K562 (cell line): ENCODE data around the gene EXTL1. TPM values are rescaled to one million over a fixed set of nuclear protein-coding genes. Genes with fewer than 3 reads are reported as not detected.
A peak's percentile ranks its signal among the peaks of the same experiment; 100 is the strongest.

ENCODE experiments used
- ARID3B ChIP-seq: fragments of 250-450 bp; sonication (Bioruptor Pico); IDR thresholded peaks from 2 replicates; pipeline ENCODE4 v1.4.0; 2020; ENCODE audit warnings: borderline replicate concordance
- BACH1 ChIP-seq: fragments of 200-800 bp; sonication (Bioruptor generic); IDR thresholded peaks from 2 replicates; pipeline ENCODE4 v1.6.1; 2016; ENCODE audit warnings: missing genetic modification characterization, missing compliant biosample characterization
- HMG20B ChIP-seq: fragments of 250-450 bp; sonication (Bioruptor Pico); IDR thresholded peaks from 2 replicates; pipeline ENCODE4 v1.5.0; 2021; ENCODE audit warnings: mild to moderate bottlenecking
- HNRNPK ChIP-seq: fragments of 200-400 bp; formaldehyde crosslinking; IDR thresholded peaks from one replicate; pipeline ENCODE4 v1.6.1; 2018; ENCODE audit warnings: mild to moderate bottlenecking, low read depth, low read length; ENCODE audit not compliant: poor library complexity, severe bottlenecking
- JUND ChIP-seq, 2 experiments: IDR thresholded peaks; 2 replicates in 1 of 2; 3 replicates in 1 of 2; pipeline ENCODE4 v1.6.1; 2011; ENCODE audit warnings: borderline replicate concordance in 2 of 2, low read depth in 2 of 2, low read length in 2 of 2, improper control_type of control experiment in 1 of 2, missing biosample characterization in 1 of 2, missing genetic modification characterization in 1 of 2, missing genetic modification reagents in 1 of 2
- MAFF ChIP-seq: IDR thresholded peaks from 2 replicates; pipeline ENCODE4 v1.6.1; 2012; ENCODE audit warnings: low read length, improper control_type of control experiment
- NRF1 ChIP-seq, 2 experiments: fragments of 450-650 bp; IDR thresholded peaks in 1 of 2; conservative IDR thresholded peaks in 1 of 2; 2 replicates each; pipeline ENCODE4 v1.6.1; 2014; ENCODE audit warnings: mild to moderate bottlenecking in 2 of 2
- PTTG1 ChIP-seq: fragments of 450-650 bp; IDR thresholded peaks from 2 replicates; pipeline ENCODE4 v1.6.1; 2016; ENCODE audit warnings: low read depth, mild to moderate bottlenecking, missing genetic modification characterization, missing compliant biosample characterization
- TEAD2 ChIP-seq: fragments of 450-650 bp; IDR thresholded peaks from 2 replicates; pipeline ENCODE4 v1.6.1; 2016; ENCODE audit warnings: missing genetic modification characterization, control low read depth, missing compliant biosample characterization
- THRAP3 ChIP-seq: fragments of 450-650 bp; IDR thresholded peaks from 2 replicates; pipeline ENCODE4 v1.6.1; 2016; ENCODE audit warnings: mild to moderate bottlenecking, inconsistent platforms, borderline replicate concordance
- ZNF146 ChIP-seq: IDR thresholded peaks from one replicate; pipeline ENCODE4 v1.6.1; 2018; ENCODE audit warnings: missing compliant biosample characterization; ENCODE audit not compliant: unreplicated experiment
- ZNF175 ChIP-seq: fragments of 200-800 bp; sonication (Bioruptor generic); IDR thresholded peaks from 2 replicates; pipeline ENCODE4 v1.6.1; 2016; ENCODE audit warnings: low read depth, mild to moderate bottlenecking, missing genetic modification characterization, missing compliant biosample characterization
- ZNF583 ChIP-seq: fragments of 250-450 bp; sonication (Bioruptor Pico); IDR thresholded peaks from 2 replicates; pipeline ENCODE4 v1.4.0; 2020
- ZNF76 ChIP-seq: fragments of 250-450 bp; sonication (Bioruptor Pico); IDR thresholded peaks from 2 replicates; pipeline ENCODE4 v1.4.0; 2020; ENCODE audit warnings: mild to moderate bottlenecking, moderate library complexity, borderline replicate concordance
- polyA plus RNA-seq, 8 experiments: library from polyadenylated mRNA; depleted of rRNA in 4 of 8; stranded (reverse) in 5 of 8; unstranded in 3 of 8; fragments of >200 nt; fragmentation: Nextera tagmentation in 2 of 8; fragmentation: Illumina TruSeq in 1 of 8; extraction: Ambion mirVana in 2 of 8; extraction: Trizol in 1 of 8; gene quantifications; 2 replicates each; pipeline versions ENCODE4 v1.2.1 to v1.2.3, GENCODE V29; 2011 to 2014; ENCODE audit warnings: inconsistent platforms in 1 of 8, missing spikeins in 1 of 8
- total RNA-seq, 7 experiments: library from RNA; depleted of rRNA in 6 of 7; stranded (reverse); fragments of >200 nt in 6 of 7; fragmentation: Illumina TruSeq in 2 of 7; extraction: Trizol in 2 of 7; gene quantifications; 2 replicates each; pipeline versions ENCODE4 v1.2.1 to v1.2.3, GENCODE V29; 2011 to 2021; ENCODE audit warnings: low replicate concordance in 1 of 7
- TF ChIP-seq, protein P1 (sequence below): fragments of 250-450 bp; sonication (Bioruptor Pico); IDR thresholded peaks from 2 replicates; pipeline ENCODE4 v1.4.0; 2020; ENCODE audit warnings: mild to moderate bottlenecking
- TF ChIP-seq, protein P2 (sequence below), 2 experiments: fragments of 450-650 bp in 1 of 2; IDR thresholded peaks; 2 replicates each; pipeline ENCODE4 v1.6.1; 2011 to 2017; ENCODE audit warnings: low read depth in 2 of 2, antibody characterized with exemption in 1 of 2, borderline replicate concordance in 1 of 2, low read length in 1 of 2, mild to moderate bottlenecking in 1 of 2, mixed read lengths in 1 of 2; ENCODE audit not compliant: control insufficient read depth in 1 of 2
- TF ChIP-seq, protein P3 (sequence below): IDR thresholded peaks from 2 replicates; pipeline ENCODE4 v1.6.1; 2011; ENCODE audit not compliant: insufficient read length; ENCODE audit errors: extremely low read depth

Gene EXTL1
- total and polyA plus RNA-seq, 9 of the 15 experiments (the other 6 are each of a cell fraction or from before 2014, with no cell fraction given): 0.04 to 0.23 (median 0.08) TPM; not detected in 3

DNA sequence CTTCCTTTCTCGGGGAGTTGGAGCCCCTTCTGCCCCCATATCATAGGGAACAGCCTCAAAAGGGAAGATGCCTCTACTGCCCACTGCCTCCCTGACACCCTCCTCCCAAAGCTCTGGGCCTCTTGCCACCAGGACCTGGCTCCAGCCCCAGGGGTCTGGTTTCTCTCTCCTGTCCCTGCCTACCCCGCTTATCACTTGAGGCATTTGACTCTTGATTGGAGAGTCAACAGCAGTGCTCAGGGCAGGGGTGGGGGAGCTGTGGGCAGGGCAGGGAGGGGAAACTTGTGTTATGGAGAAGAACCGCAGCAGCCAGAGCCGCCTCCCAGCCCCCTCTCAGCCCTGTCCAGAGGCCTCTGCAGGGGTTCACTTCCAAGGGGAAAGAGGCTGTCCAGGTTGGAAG, 45.3 kb downstream of the EXTL1 start (continued):
- no peak for TF ChIP-seq BACH1 (tag)
- TF ChIP-seq PTTG1 (tag): no peak
- no peak for TF ChIP-seq ZNF146 (CRISPR knock-in tag)
- no peak for TF ChIP-seq JUND (IDR thresholded peaks at IDR 0.05; ENCODE audit: borderline replicate concordance, low read depth, low read length)
- no peak; the same call in 2 of the 3 replicates for TF ChIP-seq JUND (tag; IDR thresholded peaks at IDR 0.05; ENCODE audit: borderline replicate concordance, low read depth, low read length)
- no peak for TF ChIP-seq THRAP3
- TF ChIP-seq ZNF76 (CRISPR knock-in tag): no peak
- TF ChIP-seq, protein P1, sequence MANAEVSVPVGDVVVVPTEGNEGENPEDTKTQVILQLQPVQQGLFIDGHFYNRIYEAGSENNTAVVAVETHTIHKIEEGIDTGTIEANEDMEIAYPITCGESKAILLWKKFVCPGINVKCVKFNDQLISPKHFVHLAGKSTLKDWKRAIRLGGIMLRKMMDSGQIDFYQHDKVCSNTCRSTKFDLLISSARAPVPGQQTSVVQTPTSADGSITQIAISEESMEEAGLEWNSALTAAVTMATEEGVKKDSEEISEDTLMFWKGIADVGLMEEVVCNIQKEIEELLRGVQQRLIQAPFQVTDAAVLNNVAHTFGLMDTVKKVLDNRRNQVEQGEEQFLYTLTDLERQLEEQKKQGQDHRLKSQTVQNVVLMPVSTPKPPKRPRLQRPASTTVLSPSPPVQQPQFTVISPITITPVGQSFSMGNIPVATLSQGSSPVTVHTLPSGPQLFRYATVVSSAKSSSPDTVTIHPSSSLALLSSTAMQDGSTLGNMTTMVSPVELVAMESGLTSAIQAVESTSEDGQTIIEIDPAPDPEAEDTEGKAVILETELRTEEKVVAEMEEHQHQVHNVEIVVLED (CRISPR knock-in tag): no peak
- 0 out of 2 replicates have a peak, but pooled peaks have one; percentile 28 for TF ChIP-seq ZNF583 (CRISPR knock-in tag)
- 0 out of 4 replicates have a peak, but pooled peaks of 1 of the 2 experiments have one; percentile 8 for TF ChIP-seq NRF1 (conservative IDR thresholded peaks at IDR 0.05 in 1 of 2, IDR thresholded peaks at IDR 0.05 in 1 of 2)
- no peak for TF ChIP-seq HMG20B (CRISPR knock-in tag)
- no peak for TF ChIP-seq ARID3B (CRISPR knock-in tag)
- no peak for TF ChIP-seq HNRNPK
- TF ChIP-seq, protein P2, sequence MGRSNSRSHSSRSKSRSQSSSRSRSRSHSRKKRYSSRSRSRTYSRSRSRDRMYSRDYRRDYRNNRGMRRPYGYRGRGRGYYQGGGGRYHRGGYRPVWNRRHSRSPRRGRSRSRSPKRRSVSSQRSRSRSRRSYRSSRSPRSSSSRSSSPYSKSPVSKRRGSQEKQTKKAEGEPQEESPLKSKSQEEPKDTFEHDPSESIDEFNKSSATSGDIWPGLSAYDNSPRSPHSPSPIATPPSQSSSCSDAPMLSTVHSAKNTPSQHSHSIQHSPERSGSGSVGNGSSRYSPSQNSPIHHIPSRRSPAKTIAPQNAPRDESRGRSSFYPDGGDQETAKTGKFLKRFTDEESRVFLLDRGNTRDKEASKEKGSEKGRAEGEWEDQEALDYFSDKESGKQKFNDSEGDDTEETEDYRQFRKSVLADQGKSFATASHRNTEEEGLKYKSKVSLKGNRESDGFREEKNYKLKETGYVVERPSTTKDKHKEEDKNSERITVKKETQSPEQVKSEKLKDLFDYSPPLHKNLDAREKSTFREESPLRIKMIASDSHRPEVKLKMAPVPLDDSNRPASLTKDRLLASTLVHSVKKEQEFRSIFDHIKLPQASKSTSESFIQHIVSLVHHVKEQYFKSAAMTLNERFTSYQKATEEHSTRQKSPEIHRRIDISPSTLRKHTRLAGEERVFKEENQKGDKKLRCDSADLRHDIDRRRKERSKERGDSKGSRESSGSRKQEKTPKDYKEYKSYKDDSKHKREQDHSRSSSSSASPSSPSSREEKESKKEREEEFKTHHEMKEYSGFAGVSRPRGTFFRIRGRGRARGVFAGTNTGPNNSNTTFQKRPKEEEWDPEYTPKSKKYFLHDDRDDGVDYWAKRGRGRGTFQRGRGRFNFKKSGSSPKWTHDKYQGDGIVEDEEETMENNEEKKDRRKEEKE (IDR thresholded peaks at IDR 0.05; ENCODE audit: borderline replicate concordance in 1 of 2, control insufficient read depth in 1 of 2, low read depth in 2 of 2, low read length in 1 of 2): no peak
- no peak for TF ChIP-seq MAFF
- 0 out of 2 replicates have a peak, but pooled peaks have one; percentile 28 for TF ChIP-seq ZNF175 (CRISPR knock-in tag)
- TF ChIP-seq, protein P3, sequence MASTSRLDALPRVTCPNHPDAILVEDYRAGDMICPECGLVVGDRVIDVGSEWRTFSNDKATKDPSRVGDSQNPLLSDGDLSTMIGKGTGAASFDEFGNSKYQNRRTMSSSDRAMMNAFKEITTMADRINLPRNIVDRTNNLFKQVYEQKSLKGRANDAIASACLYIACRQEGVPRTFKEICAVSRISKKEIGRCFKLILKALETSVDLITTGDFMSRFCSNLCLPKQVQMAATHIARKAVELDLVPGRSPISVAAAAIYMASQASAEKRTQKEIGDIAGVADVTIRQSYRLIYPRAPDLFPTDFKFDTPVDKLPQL: no peak
- TF ChIP-seq TEAD2 (tag): no peak
